ENCODE results near the gene PRLH. TPM values are rescaled to one million over a fixed set of nuclear protein-coding genes. Genes with fewer than 3 reads are reported as not detected.

Gene PRLH
- total and polyA plus RNA-seq, 2 donors (not counting 3 experiments of a cell fraction or from before 2014, with no cell fraction given), result not detected

GRCh38 chr2:237553948-237554347 lies 12.4 kb upstream of the PRLH start:
- TF ChIP-seq FOS (IDR thresholded peaks at IDR 0.05; ENCODE audit: borderline replicate concordance, insufficient read depth, low read length), result no peak
- TF ChIP-seq MAX (IDR thresholded peaks at IDR 0.05; ENCODE audit: insufficient read depth, insufficient read length), result no peak
- TF ChIP-seq CTCF (IDR thresholded peaks at IDR 0.05; ENCODE audit: extremely low read depth in 1 of 2, insufficient read depth in 1 of 2, low read depth in 1 of 2, low read length in 2 of 2), result no peak
- TF ChIP-seq JUN (IDR thresholded peaks at IDR 0.05; ENCODE audit: borderline replicate concordance, insufficient read depth, insufficient read length, low read depth), result no peak
- no peak for TF ChIP-seq MYC (IDR thresholded peaks at IDR 0.05; ENCODE audit: low read depth, low read length)
- TF ChIP-seq EZH2 (IDR thresholded peaks at IDR 0.05; ENCODE audit: borderline replicate concordance, low read depth, low read length, severe bottlenecking), result no peak
- TF ChIP-seq POLR2AphosphoS5 (IDR thresholded peaks at IDR 0.05; ENCODE audit: insufficient read depth, low read depth, low read length), result no peak
- no peak for TF ChIP-seq GATA2 (IDR thresholded peaks at IDR 0.05; ENCODE audit: insufficient read depth, insufficient read length, low read depth, low read length)
- Histone ChIP-seq H3K4me2 (ENCODE audit: insufficient read depth, low read length) (no peak overlapping the region), H2AFZ (ENCODE audit: low read depth, low read length) (no peak overlapping the region), H3K9me1 (replicated peaks; ENCODE audit: control insufficient read depth, extremely low read depth, insufficient read depth, low read length) (no peaks in the 10 kb centered on the region), H3K36me3 (ENCODE audit: control insufficient read depth in 2 of 2, extremely low read depth in 1 of 2, insufficient read depth in 2 of 2, low read length in 2 of 2) (no peaks in the 10 kb centered on the region), H3K79me2 (ENCODE audit: control insufficient read depth, insufficient read depth, low read length) (no peaks in the 10 kb centered on the region), H3K4me1 (ENCODE audit: control insufficient read depth, extremely low read depth, insufficient read depth, low read length) (no peaks in the 10 kb centered on the region), H3K9me3 (replicated peaks; ENCODE audit: control insufficient read depth, insufficient read depth, low read length) (no peaks in the 10 kb centered on the region), H3K9ac (replicated peaks; ENCODE audit: extremely low read depth, insufficient read depth, low read length) (no peak overlapping the region), H3K27ac (ENCODE audit: insufficient read depth, low read depth, low read length) (no peak overlapping the region), H4K20me1 (replicated peaks; ENCODE audit: control insufficient read depth, extremely low read depth, insufficient read depth, low read length) (no peaks in the 10 kb centered on the region), H3K27me3 (ENCODE audit: control insufficient read depth in 2 of 2, insufficient read depth in 2 of 2, low read length in 2 of 2) (peaks cover 4 to 7% of the 10 kb centered on the region in 2 experiments), H3K4me3 (replicated peaks in 1 of 3; ENCODE audit: insufficient read depth in 1 of 3, low read depth in 1 of 3, low read length in 3 of 3) (no peak overlapping the region)
- dilution Hi-C loops (cut with MboI; ENCODE audit: extremely low pct_ligation_motif_present, low sequenced_read_pairs) (no loop called here), intact Hi-C loops (cut with micrococcal nuclease) (no loop called here)
- BruUV-seq (replicated peaks), result no TSS peak
- ChIA-PET POLR2A (no interaction called here), CTCF (no interaction called here)
- FAIRE-seq, result no peak
- no peak for DNase-seq (ENCODE audit: low read depth, low spot score)

All from endothelial cell of umbilical vein (primary cell).